NCI-H1436 (cell line): ENCODE results near the gene SYNPO.
A peak's percentile ranks its signal among the peaks of the same experiment; 100 is the strongest.

Source experiments
- DNase-seq: peaks from one replicate; lab custom pipeline; 2025; lab: John Stamatoyannopoulos, UW

The SYNPO gene

GRCh38 chr5:150656191-150657132 lies 16.0 kb downstream of the SYNPO start:
- peak; percentile 72 for DNase-seq

GRCh38 chr5:150658121-150658520 lies 17.7 kb downstream of the SYNPO start:
- no peak for DNase-seq

GRCh38 chr5:150658699-150659265 lies 18.3 kb downstream of the SYNPO start:
- DNase-seq, result no peak

- DNase-seq, result no peak
These were observed 19.1 kb downstream of the SYNPO start for GRCh38 chr5:150659360-150660107.

DNA sequence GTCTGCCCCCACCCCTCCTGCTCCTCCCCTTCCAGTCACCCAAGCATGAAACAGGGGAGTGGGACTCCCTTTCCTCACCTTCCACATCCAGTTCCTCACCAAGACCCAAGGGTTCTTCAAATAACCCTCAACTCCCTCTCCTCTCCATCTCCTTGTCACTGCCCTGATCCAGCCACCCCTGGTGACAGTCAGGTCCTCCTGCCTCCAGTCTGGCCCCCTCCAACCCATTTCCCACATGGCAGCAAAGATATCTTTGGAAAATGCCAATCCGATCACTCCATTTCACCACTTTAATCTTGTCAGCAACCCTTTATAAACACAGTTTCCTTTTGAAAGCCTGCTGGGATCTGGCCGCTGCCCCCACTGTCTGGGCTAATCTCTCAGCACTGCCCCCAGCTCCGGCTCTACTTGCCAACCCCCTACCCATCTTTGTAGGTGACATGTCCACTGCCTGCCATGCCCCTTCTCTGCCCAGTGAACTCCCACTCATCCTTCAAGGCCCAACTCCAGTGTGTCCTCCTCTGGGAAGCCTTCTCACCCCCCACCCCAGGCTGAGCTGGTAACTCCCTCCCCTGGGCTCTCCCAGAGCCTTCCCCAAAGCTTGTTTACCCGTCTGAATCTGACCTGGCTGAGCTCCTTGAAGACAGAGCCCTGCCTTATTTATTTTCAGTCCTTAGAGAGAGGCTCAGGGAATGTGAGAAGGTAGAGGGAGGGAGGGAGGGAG lies 19.8 kb downstream of the SYNPO start:
- no peak for DNase-seq

DNA sequence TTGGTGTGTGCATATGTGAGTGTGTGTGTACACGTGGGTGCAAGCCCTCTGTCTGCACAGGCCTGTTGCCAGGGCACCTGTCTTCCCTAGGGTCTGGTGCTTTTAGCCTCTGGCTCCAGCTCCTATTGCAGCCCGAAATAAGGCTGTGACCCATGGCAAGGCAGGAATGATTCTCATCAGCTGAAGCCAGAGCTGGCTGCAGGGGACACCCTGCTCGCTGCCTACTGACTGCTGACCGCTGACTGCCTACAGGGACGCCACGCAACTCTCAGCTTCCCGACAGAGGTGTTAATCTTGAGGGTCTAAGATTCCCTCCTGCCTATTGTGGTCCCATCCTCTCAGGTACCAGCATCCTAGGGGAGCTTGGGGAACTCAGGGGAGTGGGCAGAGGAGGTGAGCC lies 20.6 kb downstream of the SYNPO start, which contains the start of gene MYOZ3:
Gene MYOZ3, plus strand, starts transcription at position 166 of the 400 bp plus-strand sequence. CDS start 1,691 bp downstream, outside the sequence.
- no peak for DNase-seq

DNA sequence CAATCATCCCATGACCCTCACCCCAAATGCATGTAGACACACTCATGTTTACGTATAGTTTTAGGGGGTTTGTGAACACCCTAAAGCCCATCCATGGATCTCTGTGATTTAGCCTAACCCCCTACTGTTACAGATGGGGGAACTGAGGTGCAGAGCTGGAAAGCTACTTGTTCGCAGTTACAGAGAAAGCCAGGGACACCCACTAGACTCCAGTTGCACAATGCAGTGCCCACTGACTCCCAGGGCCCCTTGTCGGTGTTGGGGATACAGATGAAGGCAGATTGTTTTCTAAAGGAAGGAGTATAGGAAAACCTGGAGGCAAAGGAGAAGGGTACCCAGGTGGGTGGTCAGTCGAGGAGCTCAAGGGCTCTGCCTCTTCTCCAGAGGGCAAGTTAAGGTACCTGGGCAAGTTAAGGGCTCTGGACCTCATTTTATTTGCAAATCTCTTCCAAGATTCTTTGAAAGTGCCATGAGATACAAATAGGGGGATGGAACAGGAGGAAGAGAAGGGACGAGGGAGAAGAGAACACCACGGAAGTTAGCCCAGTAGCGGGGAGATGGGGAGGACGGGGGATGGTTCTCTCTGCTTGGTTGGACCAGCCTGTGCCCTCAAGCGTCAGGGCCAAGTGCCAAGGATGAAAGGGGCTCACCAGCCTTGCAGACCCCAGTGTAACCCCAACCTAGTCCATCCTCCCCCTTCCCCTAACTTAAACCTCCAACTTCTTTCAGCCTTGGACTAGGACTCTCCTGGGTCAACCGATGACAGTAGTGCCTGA lies 21.5 kb downstream of the SYNPO start:
- DNase-seq, result no peak

- no peak for DNase-seq
These were observed 22.5 kb downstream of the SYNPO start for GRCh38 chr5:150662731-150663516.

DNA sequence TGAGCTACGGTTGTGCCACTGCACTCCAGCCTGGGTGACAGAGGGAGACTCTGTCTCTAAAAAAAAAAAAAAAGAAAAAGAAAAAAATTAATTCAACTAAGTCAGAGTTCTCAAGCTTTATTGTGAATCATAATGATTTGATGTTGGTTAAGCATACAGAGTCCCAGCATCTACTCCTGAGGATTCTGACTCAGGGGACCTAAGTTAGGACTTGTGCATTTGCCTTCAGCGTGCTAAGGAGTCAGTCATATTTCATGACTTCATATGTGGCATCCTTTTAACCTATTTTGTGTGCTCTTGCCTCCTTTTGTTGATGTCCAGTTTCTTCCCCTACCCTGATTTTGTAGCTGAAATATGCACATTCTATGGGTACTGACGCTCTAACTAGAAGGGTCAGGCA lies 23.5 kb downstream of the SYNPO start:
- no peak for DNase-seq

- DNase-seq, result no peak
These were observed 24.6 kb downstream of the SYNPO start for GRCh38 chr5:150665044-150665443.

DNA sequence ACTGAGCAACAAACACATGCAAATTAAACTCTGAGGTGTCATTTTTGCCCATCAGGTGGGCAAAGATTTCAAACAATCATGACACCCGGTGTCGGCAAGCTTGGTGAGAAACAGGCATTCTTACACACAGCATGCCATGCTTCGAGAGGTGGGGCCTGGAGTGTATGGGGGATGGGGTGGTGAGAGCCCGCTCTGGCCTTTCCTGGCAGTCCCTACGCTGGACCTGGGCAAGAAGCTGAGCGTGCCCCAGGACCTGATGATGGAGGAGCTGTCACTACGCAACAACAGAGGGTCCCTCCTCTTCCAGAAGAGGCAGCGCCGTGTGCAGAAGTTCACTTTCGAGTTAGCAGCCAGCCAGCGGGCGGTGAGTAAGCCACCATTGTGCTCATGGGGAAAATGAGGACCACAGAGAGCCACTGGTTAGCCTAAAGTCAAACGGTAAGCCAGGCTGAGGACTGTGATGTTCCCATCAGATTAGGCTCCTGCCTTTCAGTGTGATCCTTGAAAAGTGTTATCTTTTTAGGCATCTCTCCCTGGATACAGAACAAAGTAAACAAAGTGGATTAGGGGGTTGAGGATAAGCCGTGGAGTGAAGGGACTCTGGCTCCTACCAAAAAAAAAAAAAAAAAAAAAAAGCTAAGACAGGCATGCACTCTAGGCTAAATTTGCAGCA lies 30.0 kb downstream of the SYNPO start:
- DNase-seq, result no peak

- no peak for DNase-seq
These were observed 30.5 kb downstream of the SYNPO start for GRCh38 chr5:150670948-150671310.

DNA sequence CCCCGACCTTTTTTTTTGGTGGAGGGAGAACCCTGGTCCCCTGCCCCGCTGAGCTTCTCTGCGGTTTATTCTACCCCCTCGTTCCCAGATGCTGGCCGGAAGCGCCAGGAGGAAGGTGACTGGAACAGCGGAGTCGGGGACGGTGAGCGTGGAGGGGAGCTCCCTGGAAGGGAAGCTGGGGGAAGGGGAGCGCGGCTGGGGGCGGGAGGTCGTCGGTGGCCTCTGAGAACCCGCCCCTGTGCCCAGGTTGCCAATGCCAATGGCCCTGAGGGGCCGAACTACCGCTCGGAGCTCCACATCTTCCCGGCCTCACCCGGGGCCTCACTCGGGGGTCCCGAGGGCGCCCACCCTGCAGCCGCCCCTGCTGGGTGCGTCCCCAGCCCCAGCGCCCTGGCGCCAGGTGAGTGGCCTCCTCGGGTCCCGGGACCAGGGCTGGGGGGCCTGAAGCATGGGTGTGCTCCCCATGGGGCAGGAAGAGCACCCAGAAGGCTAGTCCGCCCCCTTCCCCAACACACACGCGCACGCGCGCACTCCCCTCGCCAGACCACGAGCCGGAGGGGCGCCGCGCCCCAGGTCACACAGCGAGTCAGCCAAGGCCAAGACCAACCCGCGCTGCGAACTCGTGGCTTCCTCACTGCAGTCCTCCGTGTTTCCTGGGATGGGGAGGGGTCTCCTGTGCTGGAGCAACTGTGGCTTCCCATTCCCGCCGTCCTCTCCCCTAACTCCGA lies 31.2 kb downstream of the SYNPO start:
- no peak for DNase-seq

- DNase-seq, result no peak
These were observed 31.9 kb downstream of the SYNPO start for GRCh38 chr5:150672237-150672883.

DNA sequence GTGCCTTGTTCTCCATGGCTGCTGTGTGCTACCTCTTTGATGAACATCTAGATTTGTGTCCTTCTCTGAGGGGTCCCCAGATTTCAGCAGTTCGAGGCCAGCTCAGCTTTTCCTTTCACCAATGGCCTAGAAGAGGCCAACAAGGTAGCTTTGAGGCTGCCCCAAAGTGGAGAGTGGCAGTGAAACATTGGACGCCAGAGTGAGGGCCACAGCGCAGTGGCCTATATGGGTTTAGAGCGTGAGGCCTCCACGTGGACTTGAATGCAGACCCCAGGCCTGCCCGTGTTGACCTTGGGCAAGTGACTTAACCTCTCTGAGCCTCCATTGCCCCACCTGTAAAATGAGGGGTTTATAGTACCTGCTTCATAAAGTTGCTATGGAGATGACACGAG lies 32.4 kb downstream of the SYNPO start:
- no peak for DNase-seq

DNA sequence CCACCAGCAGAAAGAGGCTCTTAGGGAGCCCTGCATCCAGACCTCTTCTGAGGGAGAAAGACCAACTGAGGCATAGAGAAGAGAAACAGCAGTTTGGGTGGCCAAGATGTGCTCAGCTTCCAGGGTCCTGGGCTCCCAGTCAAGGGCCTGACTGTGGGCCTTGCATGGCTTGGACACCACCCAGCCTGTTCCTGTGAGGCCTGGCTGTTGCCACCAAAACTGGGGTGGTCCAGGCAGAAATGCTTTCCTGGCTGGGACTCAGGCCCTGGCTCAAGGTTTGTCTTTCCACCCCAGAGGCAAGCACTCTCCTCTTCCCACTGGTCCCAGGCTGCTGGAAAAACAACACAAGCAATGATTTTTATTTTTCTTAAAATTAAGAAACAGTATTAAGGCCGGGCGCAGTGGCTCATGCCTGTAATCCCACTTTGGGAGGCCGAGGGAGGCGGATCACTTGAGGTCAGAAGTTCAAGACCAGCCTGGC lies 33.9 kb downstream of the SYNPO start:
- no peak for DNase-seq

DNA sequence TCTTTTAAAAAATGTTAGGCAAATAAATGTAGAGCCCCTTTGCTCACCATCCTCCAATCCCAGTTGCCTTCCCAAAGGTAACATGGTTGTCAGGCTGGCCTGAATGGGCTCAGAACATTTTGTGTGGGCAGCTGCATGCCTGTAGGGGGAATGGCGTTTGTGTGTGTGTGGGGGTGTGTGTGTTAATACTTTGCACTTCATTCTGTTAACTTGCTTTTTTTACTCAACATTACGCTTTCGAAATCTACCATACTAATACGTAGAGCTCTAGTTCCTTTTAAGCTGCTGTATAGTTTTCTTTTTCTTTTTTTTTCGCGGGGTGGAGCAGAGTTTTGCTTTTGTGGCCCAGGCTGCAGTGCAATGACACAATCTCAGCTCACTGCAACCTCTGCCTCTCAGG lies 34.6 kb downstream of the SYNPO start:
- no peak for DNase-seq

DNA sequence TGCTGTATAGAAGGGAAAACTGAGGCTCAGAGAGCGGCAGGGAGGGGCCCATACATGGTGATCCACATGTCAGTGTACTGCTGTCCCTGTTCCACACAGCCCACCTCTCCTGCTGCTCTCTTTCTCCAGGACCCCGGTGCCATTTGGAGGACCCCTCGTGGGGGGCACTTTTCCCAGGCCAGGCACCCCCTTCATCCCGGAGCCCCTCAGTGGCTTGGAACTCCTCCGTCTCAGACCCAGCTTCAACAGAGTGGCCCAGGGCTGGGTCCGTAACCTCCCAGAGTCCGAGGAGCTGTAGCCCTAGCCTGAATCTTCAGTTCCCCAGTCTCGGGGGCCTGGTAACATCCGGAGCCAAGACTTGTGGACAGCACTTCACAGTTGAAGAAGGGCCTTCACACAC lies 36.1 kb downstream of the SYNPO start:
- no peak for DNase-seq

- no peak for DNase-seq
These were observed 48.7 kb downstream of the SYNPO start for GRCh38 chr5:150689120-150689519.
